ENCODE results near the gene ZNF768. TPM values are rescaled to one million over a fixed set of nuclear protein-coding genes. Genes with fewer than 3 reads are reported as not detected.

The ZNF768 gene
- total RNA-seq, 4 donors from 2014 or later: 41.3 to 87.8 (median 50.9) TPM

DNA sequence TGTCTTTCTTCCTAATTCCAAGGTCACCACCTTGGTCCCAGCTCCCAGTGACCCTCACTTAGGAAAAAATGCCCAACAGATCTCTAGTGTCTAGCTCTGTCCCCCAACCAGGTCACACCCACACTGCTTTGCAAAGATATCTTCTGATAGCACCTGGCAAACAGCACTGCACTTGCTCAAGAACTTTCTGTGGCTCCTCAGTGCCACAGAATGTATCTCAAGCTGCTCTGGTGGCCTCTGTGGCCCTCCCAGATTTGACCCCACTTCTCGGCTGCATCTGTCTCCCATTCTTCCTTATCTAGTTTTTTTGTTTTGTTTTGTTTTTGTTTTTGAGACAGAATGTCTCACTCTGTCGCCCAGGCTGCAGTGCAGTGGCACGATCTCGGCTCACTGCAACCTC, 40.2 kb upstream of the ZNF768 start:
- Histone ChIP-seq H3K9me3 (no peaks in the 10 kb centered on the region), H3K36me3 (peaks cover 0 to 5% of the 10 kb centered on the region in 2 donors), H3K4me1 (peaks cover 0 to 23% (median 11%) of the 10 kb centered on the region in 3 donors), H3K27me3 (no peaks in the 10 kb centered on the region), H3K4me3 (no peak overlapping the region), H3K27ac (no peak overlapping the region)
- no peak for ATAC-seq
- WGBS, 2 donors (ENCODE audit: low coverage in 1 of 2): 81 to 89% methylated on average over 3 to 4 of the region's 4 CpGs
- TF ChIP-seq POLR2AphosphoS5 (IDR thresholded peaks at IDR 0.05): no peak
- TF ChIP-seq, protein P1, sequence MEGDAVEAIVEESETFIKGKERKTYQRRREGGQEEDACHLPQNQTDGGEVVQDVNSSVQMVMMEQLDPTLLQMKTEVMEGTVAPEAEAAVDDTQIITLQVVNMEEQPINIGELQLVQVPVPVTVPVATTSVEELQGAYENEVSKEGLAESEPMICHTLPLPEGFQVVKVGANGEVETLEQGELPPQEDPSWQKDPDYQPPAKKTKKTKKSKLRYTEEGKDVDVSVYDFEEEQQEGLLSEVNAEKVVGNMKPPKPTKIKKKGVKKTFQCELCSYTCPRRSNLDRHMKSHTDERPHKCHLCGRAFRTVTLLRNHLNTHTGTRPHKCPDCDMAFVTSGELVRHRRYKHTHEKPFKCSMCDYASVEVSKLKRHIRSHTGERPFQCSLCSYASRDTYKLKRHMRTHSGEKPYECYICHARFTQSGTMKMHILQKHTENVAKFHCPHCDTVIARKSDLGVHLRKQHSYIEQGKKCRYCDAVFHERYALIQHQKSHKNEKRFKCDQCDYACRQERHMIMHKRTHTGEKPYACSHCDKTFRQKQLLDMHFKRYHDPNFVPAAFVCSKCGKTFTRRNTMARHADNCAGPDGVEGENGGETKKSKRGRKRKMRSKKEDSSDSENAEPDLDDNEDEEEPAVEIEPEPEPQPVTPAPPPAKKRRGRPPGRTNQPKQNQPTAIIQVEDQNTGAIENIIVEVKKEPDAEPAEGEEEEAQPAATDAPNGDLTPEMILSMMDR (IDR thresholded peaks at IDR 0.05): no peak
- TF ChIP-seq POLR2A (IDR thresholded peaks at IDR 0.05): no peak

GRCh38 chr16:30565984-30566383, 39.6 kb upstream of the ZNF768 start:
- no peak for TF ChIP-seq POLR2A (IDR thresholded peaks at IDR 0.05)
- no peak for TF ChIP-seq EP300 (IDR thresholded peaks at IDR 0.05)
- TF ChIP-seq, protein P1 (IDR thresholded peaks at IDR 0.05): no peak
- no peak for TF ChIP-seq POLR2AphosphoS5 (IDR thresholded peaks at IDR 0.05)
- no peaks in the 10 kb centered on the region for H3K27me3 ChIP-seq
- H3K9me3 ChIP-seq: no peaks in the 10 kb centered on the region
- ATAC-seq: no peak
- H3K27ac ChIP-seq: no peak overlapping the region
- H3K4me3 ChIP-seq: no peak overlapping the region
- WGBS, 2 donors (ENCODE audit: low coverage in 1 of 2): 40 to 50% methylated on average over 6 to 7 of the region's 8 CpGs
- H3K4me1 ChIP-seq: peaks cover 0 to 27% (median 11%) of the 10 kb centered on the region in 3 donors
- peaks cover 0 to 5% of the 10 kb centered on the region in 2 donors for H3K36me3 ChIP-seq

DNA sequence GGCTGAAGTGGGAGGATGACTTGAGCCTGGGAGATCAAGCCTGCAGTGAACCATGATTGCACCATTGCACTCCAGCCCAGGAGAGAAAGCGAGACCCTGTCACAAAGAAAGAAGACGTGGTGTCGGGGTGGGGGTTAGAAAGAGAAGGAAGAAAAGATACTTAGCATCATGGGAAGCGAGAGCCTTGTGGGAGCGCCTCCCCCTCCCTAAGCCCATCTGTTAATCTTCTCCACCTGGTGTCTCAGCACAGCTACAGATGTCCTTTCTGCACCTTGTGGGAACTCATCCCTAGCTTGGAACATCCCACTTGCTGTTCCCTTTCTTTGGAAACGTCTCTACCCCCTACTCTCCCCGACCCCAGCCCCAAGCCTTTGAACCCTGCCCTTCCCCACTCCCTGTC, 39.2 kb upstream of the ZNF768 start:
- H3K27ac ChIP-seq: no peak overlapping the region
- WGBS, 2 donors (ENCODE audit: low coverage in 1 of 2): 45 to 54% methylated on average over 7 of the region's 7 CpGs
- ATAC-seq: no peak
- H3K4me1 ChIP-seq: peaks cover 0 to 27% (median 8%) of the 10 kb centered on the region in 3 donors
- no peak for TF ChIP-seq POLR2AphosphoS5 (IDR thresholded peaks at IDR 0.05)
- TF ChIP-seq, protein P1 (IDR thresholded peaks at IDR 0.05): no peak
- TF ChIP-seq POLR2A (IDR thresholded peaks at IDR 0.05): no peak
- TF ChIP-seq EP300 (IDR thresholded peaks at IDR 0.05): no peak
- no peaks in the 10 kb centered on the region for H3K9me3 ChIP-seq
- peaks cover 0 to 5% of the 10 kb centered on the region in 2 donors for H3K36me3 ChIP-seq
- H3K4me3 ChIP-seq: no peak overlapping the region
- no peaks in the 10 kb centered on the region for H3K27me3 ChIP-seq

- peak overlapping the region in 1 of 2 donors; percentile 56 for H3K4me3 ChIP-seq
- ATAC-seq: no peak
These were observed 35.7 kb upstream of the ZNF768 start for GRCh38 chr16:30562021-30562420.

More at GRCh38 chr16:30562021-30562420, 35.7 kb upstream of the ZNF768 start:
- Histone ChIP-seq H3K27me3 (no peaks in the 10 kb centered on the region), H3K36me3 (no peaks in the 10 kb centered on the region), H3K9me3 (no peaks in the 10 kb centered on the region), H3K27ac (peak overlapping the region in 3 of 4 donors; percentile 44 to 74 (median 68)), H3K4me1 (peaks cover 0 to 29% (median 8%) of the 10 kb centered on the region in 3 donors)
- no peak for TF ChIP-seq POLR2A (IDR thresholded peaks at IDR 0.05)
- no peak for TF ChIP-seq POLR2AphosphoS5 (IDR thresholded peaks at IDR 0.05)
- no peak for TF ChIP-seq EP300 (IDR thresholded peaks at IDR 0.05)
- TF ChIP-seq, protein P1 (IDR thresholded peaks at IDR 0.05): no peak
- WGBS, 2 donors (ENCODE audit: low coverage in 1 of 2): 87% methylated on average over 4 of the region's 14 CpGs; no CpG with 5 or more reads in 1 of the 2 donors
